GM04503 (cell line): ENCODE data around the gene APBB2.

Experiments used
- DNase-seq: peaks from one replicate; pipeline ENCODE4 v3.0.0-alpha.2; 2012; ENCODE audit warnings: low read depth

Gene APBB2

DNA sequence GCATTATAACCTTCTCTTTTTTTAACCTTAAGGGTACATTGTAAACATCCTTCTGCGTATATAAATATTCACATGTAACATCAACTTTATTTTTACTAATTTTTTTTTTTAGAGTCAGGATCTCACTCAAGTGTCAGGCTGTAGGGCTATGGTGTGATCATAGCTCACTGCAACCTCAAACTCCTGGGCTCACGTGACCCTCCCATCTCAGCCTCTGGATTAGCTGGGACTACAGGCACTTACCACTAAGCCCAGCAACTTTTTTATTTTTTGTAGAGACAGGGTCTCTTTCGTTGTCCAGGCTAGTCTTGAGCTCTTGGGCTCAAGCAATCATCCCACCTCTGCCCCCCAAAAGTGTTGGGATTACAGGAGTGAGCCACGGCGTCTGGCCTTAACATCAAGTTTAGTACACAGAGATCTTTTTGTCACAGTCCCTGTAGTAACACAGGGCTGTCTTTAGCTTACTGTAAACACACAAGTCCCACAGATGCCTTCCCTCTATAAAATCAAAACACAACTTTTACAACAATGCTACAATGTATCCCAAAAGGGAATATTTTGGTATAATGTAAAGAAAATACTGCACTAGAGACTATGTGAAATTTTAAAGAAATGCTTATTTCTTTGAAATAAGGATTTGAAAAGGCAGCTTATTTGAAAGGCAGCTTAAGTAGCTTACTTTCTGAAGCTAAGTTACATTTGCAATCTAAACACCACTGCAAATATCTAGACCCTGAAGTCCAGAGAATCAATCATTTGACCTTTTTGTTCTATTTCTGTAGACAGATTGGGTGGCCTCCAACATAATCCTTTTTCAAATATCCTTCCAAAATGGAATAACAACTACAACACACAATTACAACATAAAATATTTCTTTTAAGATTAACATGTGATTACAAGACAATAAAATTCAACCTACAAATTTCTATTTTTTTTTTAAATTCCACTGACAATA is 116.0 kb downstream of the APBB2 start:
- DNase-seq: no peak

GRCh38 chr4:41095973-41096372 is 118.4 kb downstream of the APBB2 start:
- DNase-seq: peak; percentile 25

- DNase-seq: no peak
These were observed 119.0 kb downstream of the APBB2 start for GRCh38 chr4:41095192-41095872.

DNA sequence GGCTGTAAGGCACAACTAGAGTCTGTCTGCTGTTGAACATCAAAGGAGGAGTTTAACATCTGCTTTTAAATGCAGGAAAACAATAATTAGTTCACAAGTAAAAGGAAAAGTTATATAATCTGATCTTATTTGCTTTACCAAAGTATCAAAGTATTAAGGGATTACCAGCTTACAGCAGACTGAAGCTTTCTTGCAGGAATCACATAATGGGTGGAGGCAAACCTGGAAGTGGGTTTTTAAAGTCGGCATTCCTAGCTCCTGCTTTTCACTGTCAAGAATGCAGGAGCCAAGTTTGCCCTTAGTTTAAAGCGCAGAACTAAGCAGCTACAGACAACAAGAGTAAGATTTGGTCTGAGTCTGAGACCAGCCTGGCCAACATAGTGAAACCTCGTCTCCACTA is 122.2 kb downstream of the APBB2 start:
- no peak for DNase-seq

DNA sequence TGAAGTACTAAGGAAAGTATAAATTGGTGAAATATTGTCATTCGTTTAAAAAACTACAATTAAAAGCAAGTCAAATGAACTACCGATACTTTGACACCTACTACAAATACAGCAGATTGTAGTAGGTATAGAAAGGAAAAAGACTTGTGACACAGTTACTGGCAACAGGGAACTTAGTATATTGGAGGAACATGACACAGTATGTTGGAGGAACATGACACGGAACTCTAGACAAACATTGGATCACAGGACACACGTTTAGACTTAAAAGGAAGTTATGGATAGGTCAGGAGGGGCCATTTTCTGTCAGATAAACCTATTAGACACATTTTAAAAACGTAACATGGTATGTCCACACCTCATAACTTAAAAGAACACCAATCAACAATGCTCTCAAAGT is 132.5 kb downstream of the APBB2 start:
- no peak for DNase-seq

- DNase-seq: no peak
These were observed 133.4 kb downstream of the APBB2 start for GRCh38 chr4:41080976-41081375.

- no peak for DNase-seq
These were observed 134.3 kb downstream of the APBB2 start for GRCh38 chr4:41079881-41080560.

GRCh38 chr4:41077628-41078027 is 136.7 kb downstream of the APBB2 start:
- no peak for DNase-seq

GRCh38 chr4:41076481-41076880 is 137.9 kb downstream of the APBB2 start:
- no peak for DNase-seq

GRCh38 chr4:41074215-41074614 is 140.1 kb downstream of the APBB2 start:
- no peak for DNase-seq

- no peak for DNase-seq
These were observed 142.1 kb downstream of the APBB2 start for GRCh38 chr4:41072021-41072777.

- DNase-seq: no peak
These were observed 143.6 kb downstream of the APBB2 start for GRCh38 chr4:41070516-41071281.

GRCh38 chr4:41069838-41070237 is 144.5 kb downstream of the APBB2 start:
- no peak for DNase-seq

GRCh38 chr4:41069257-41069656 is 145.1 kb downstream of the APBB2 start:
- no peak for DNase-seq

DNA sequence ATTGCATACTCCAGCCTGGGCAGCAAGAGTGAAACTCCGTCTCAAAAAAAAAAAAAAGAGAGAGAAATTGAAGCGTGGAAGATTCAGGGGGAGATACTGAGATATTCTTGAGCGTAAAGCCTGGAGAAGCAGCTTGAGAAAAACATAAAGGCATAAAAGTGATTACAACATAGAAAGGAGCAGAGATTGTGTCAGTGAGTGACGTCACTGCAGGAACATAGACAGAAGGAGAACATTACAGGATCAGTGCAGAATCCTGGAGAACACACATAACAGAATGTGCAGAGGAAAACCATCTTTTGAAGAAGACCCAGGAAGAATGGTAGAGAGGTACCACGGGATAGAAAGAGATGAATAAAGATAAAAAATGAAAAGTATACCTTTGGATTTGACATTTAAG is 147.0 kb downstream of the APBB2 start:
- DNase-seq: no peak

GRCh38 chr4:41066049-41066448 is 148.3 kb downstream of the APBB2 start:
- DNase-seq: no peak

GRCh38 chr4:41065434-41066006 is 148.8 kb downstream of the APBB2 start:
- DNase-seq: no peak

GRCh38 chr4:41064953-41065352 is 149.4 kb downstream of the APBB2 start:
- DNase-seq: no peak

- DNase-seq: no peak
These were observed 152.7 kb downstream of the APBB2 start for GRCh38 chr4:41061482-41062185.
